Right cardiac atrium (tissue), 5 donors: ENCODE results near the gene RGS8. TPM values are rescaled to one million over a fixed set of nuclear protein-coding genes. Genes with fewer than 3 reads are reported as not detected.

Source experiments
- ATAC-seq, 2 donors: fragments of 200-7000 bp; cut with Tn5 transposase; one replicate each; pipeline versions ENCODE4 v1.8.0 to v1.9.1; 2020; ENCODE audit warnings: moderate library complexity in 2 of 2, mild to moderate bottlenecking in 1 of 2
- DNase-seq, 3 donors: peaks; one replicate each; pipeline ENCODE4 v3.0.0-alpha.2; 2020
- H3K27ac ChIP-seq: one replicate; pipeline ENCODE4 v1.5.1; 2013; ENCODE audit warnings: mild to moderate bottlenecking, low read length, control low read depth, moderate library complexity
- H3K27me3 ChIP-seq: one replicate; pipeline ENCODE4 v1.6.1; 2013; ENCODE audit not compliant: control insufficient read depth, insufficient read depth
- H3K4me1 ChIP-seq: one replicate; pipeline ENCODE4 v1.6.1; 2013; ENCODE audit warnings: low read length; ENCODE audit not compliant: control insufficient read depth, insufficient read depth
- H3K4me3 ChIP-seq: one replicate; pipeline ENCODE4 v1.5.1; 2013; ENCODE audit warnings: low read length, control low read depth
- H3K9me3 ChIP-seq: one replicate; pipeline ENCODE4 v1.6.1; 2013; ENCODE audit warnings: low read length; ENCODE audit not compliant: control insufficient read depth
- WGBS: extraction: QIAGEN DNeasy Blood & Tissue Kit; methylation state at CpG from one replicate; pipeline ENCODE4 v1.1.7; 2013; 5-methylcytosine and 5-hydroxymethylcytosine counted together
- intact Hi-C, 4 donors: fragments of 100-400 bp; cut with DNase I; formaldehyde crosslinking; loops; one replicate each; pipeline versions ENCODE4 v1.11.0 to v1.14.0; 2022 to 2023
- long read RNA-seq, 4 donors: library from polyadenylated mRNA; unstranded; transcript quantifications; one replicate each; pipeline ENCODE4 v2.0.0, GENCODE V29; 2020 to 2021
- polyA plus RNA-seq: library from polyadenylated mRNA; stranded (reverse); fragments of 200-250 nt; gene quantifications from one replicate; pipeline ENCODE4 v1.2.3, GENCODE V29; 2013
- total RNA-seq, 4 donors: library from RNA; stranded (reverse); fragmentation: NEBNext Ultra II Directional; extraction: Animal tissue kit (Norgen Biotek cat#: 25700); gene quantifications; one replicate each; pipeline ENCODE4 v1.2.1, GENCODE V29; 2021
- donor health status: healthy with polysubstance abuse.
- donor health status: DM: no; HTN: yes; CAD: no.
- donor health status: DM: no; HTN: no; CAD: no.
- donor health status: DM: no; HTN: yes; CAD: no; lungs with severe emphysema.
- donor health status: DM: yes; HTN: yes; CAD: no.

RGS8 gene, protein sequence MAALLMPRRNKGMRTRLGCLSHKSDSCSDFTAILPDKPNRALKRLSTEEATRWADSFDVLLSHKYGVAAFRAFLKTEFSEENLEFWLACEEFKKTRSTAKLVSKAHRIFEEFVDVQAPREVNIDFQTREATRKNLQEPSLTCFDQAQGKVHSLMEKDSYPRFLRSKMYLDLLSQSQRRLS
- total RNA-seq: under 1 TPM in 1 of 4 donors, not detected in 3; 0.33 TPM
- polyA plus RNA-seq: 0.02 TPM
- long read RNA-seq, donor 1: 0 reads
- long read RNA-seq, donor 2: 0 reads
- long read RNA-seq, donor 3: 0 reads
- long read RNA-seq, donor 4: 0 reads

GRCh38 chr1:182684116-182684828 lies at the start of gene RGS8:
Gene RGS8, minus strand, starts transcription at chr1:182684587. Its CDS starts 14,938 bp downstream, at chr1:182669649.
- H3K9me3 ChIP-seq: no peaks in the 10 kb centered on the region
- WGBS: 59% methylated on average over 19 of the region's 19 CpGs
- peaks cover 6% of the 10 kb centered on the region for H3K4me1 ChIP-seq
- intact Hi-C loops: no loop called here
- H3K4me3 ChIP-seq: no peak within 1 kb of the TSS
- H3K27ac ChIP-seq: no peak within 1 kb of the TSS
- ATAC-seq (no peak), DNase-seq (no peak)
- no peaks in the 10 kb centered on the region for H3K27me3 ChIP-seq

DNA sequence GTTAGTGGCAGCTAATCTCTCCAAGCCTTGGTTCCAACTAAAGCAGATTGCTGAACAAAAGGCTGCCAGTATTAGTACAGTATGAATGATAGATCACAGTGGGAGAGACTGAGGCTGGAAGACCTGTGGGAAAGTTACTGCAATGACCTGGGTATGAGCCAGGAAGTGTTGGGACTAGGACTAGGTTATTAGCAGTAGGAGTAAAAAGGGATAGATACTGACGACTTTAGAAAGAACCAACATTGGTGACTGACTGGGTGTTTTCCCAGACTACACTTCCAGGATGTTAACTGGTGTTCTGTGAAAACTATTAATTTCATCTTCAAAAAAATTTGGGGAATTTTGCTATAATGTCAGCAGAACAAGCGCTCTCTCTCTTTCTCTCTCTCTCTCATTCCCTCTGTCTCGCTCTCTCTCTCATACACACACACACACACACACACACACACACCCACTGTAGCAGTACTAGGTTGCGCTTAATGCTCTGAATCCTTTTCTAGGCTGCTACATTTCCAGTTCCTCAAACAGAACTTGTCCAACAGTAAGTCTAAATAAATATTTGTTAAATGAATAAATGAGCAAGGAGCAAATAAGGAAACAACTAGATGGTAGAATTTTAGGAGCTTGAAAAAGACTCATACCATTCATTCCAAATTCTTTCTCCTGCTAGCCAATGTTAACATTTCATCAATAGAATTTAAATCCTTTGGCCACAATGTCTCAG lies 47.6 kb upstream of the RGS8 start:
- Histone ChIP-seq H3K4me1 (no peaks in the 10 kb centered on the region), H3K9me3 (peaks cover 3% of the 10 kb centered on the region), H3K4me3 (no peak overlapping the region), H3K27me3 (no peaks in the 10 kb centered on the region), H3K27ac (no peak overlapping the region)
- no peak for DNase-seq
- intact Hi-C loops: no loop called here
- 77% methylated on average over 4 of the region's 4 CpGs for WGBS
- ATAC-seq: no peak

DNA sequence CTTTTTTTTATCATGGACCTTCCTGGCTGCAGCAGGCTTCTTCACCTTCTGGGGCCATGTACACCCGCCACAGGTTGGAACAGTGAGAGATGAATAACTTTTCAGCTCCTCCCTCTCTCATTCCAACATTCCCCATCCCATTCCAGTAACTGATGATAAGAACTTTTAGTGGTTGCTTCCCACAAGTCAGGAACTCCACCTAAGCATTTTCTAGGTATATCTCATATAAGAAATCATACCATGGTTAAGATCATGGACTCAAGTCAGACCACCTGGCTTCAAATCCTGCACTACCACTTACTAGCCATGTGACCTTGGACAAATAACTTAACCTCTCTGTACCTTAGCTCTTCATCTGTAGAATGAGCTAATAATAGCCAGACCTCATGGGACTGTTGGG lies 42.5 kb upstream of the RGS8 start:
- no peak for ATAC-seq
- Histone ChIP-seq H3K27ac (no peak overlapping the region), H3K4me3 (no peak overlapping the region), H3K9me3 (no peaks in the 10 kb centered on the region), H3K27me3 (no peaks in the 10 kb centered on the region), H3K4me1 (no peaks in the 10 kb centered on the region)
- intact Hi-C loops: no loop called here
- 92% methylated on average over 1 of the region's 1 CpG for WGBS
- no peak for DNase-seq

DNA sequence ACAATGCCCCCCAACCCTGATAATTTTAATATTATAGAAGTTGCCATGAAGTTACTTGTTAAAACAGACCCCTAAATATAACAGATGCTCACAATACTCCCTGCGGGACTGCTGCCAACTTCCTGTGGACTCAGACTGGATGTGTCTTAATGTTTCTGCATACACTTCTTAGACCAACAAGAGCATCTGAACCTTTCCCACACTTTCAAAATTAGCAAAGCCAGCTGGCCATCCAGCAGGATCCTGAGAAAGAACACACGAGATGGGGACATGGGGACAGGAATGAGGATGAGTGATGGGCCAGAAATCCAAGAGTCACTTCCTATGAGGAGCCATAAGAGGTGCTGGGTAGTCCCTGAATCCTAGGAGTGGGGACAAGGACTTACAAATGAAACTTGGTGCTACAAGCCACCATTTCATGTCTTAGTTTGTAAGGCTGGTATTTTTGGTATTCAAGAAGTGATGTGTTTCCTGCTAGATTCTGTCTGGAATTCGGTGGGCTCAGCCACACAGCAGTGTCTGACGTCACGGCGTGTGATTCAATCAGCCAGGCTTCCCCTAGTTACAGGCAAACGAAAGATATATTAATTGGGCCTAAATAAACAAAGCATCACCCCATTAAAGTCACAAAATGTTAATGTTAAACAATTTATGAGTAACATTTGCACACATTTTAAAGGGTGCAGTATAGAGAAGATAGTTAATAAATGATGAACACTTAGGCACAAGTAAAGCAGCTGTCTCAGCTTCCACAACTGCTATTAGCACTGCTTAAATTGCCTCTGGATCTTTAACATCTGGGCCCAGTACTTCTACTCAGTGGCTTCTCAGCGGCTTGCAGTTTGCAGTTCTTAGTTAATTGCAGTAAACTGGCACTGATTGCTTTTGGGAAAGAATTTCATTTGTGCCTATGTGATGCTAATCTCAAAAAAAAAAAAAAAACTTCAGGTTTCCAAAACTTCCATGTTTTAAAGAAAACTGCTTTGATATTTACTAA lies 41.2 kb upstream of the RGS8 start:
- intact Hi-C loops: no loop called here
- H3K27ac ChIP-seq: no peak overlapping the region

GRCh38 chr1:182724215-182724614 lies 39.8 kb upstream of the RGS8 start:
- H3K4me3 ChIP-seq: no peak overlapping the region
- DNase-seq: no peak
- no peak for ATAC-seq
- 83% methylated on average over 2 of the region's 2 CpGs for WGBS
- H3K27me3 ChIP-seq: no peaks in the 10 kb centered on the region
- H3K4me1 ChIP-seq: no peaks in the 10 kb centered on the region
- H3K27ac ChIP-seq: no peak overlapping the region
- H3K9me3 ChIP-seq: no peaks in the 10 kb centered on the region
- intact Hi-C loops: no loop called here

More for the DNA sequence above, 41.2 kb upstream of the RGS8 start:
- no peaks in the 10 kb centered on the region for H3K9me3 ChIP-seq
- H3K4me1 ChIP-seq: no peaks in the 10 kb centered on the region
- DNase-seq (peak in 1 of 3 donors; percentile 31), ATAC-seq (no peak)
- no peak overlapping the region for H3K4me3 ChIP-seq
- 78% methylated on average over 8 of the region's 8 CpGs for WGBS
- no peaks in the 10 kb centered on the region for H3K27me3 ChIP-seq

GRCh38 chr1:182723200-182723599 lies 38.8 kb upstream of the RGS8 start:
- 55% methylated on average over 2 of the region's 2 CpGs for WGBS
- ATAC-seq (peak; percentile 75 to 91), DNase-seq (peak; percentile 74 to 93 (median 88))
- H3K9me3 ChIP-seq: no peaks in the 10 kb centered on the region
- intact Hi-C loops: no loop called here
- no peaks in the 10 kb centered on the region for H3K4me1 ChIP-seq
- no peaks in the 10 kb centered on the region for H3K27me3 ChIP-seq
- no peak overlapping the region for H3K27ac ChIP-seq
- H3K4me3 ChIP-seq: no peak overlapping the region

DNA sequence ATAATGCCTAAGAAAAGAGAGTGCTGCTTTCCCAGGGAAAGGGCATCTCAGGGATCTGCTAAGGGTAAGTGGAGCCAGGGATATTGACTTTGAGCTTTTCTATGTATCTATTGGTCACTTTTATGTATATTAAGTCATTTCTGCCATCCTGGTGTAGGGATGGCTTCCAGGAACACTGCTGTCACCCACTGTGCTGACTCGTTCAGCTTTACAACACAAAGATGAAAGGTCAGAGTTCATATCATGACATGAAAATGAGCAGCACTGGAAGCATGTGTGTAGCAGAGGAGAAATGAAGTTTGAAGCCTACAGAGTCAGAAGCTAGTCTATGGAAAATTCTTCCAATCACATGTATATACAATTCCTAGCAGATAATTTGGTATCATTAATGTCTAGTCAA lies 37.1 kb upstream of the RGS8 start:
- Histone ChIP-seq H3K27me3 (no peaks in the 10 kb centered on the region), H3K4me3 (no peak overlapping the region), H3K27ac (no peak overlapping the region), H3K4me1 (no peaks in the 10 kb centered on the region), H3K9me3 (no peaks in the 10 kb centered on the region)
- DNase-seq (no peak), ATAC-seq (no peak)
- 52% methylated on average over 1 of the region's 1 CpG for WGBS
- intact Hi-C loops: no loop called here

DNA sequence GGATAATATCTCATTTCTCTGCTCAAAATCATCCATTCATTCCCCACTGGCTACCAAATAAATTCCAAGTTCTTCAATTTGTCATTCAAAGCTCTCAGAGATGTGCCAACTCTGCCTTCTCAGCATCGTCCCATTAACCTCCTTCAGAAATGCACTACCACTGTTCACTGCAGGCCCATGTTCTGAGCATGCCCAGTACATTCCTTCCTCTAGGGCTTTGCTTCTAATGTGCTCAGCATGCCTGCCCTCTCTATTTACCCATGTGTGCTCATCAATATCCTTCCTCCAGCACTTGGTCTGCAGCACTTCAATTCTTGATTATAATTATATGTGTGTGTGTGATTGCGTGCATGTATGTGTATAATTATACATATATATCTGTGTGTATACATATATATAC lies 36.1 kb upstream of the RGS8 start:
- DNase-seq (no peak), ATAC-seq (no peak)
- H3K27me3 ChIP-seq: no peaks in the 10 kb centered on the region
- no peaks in the 10 kb centered on the region for H3K9me3 ChIP-seq
- H3K4me1 ChIP-seq: no peaks in the 10 kb centered on the region
- WGBS: 75% methylated on average over 2 of the region's 2 CpGs
- no peak overlapping the region for H3K27ac ChIP-seq
- intact Hi-C loops: no loop called here
- no peak overlapping the region for H3K4me3 ChIP-seq

DNA sequence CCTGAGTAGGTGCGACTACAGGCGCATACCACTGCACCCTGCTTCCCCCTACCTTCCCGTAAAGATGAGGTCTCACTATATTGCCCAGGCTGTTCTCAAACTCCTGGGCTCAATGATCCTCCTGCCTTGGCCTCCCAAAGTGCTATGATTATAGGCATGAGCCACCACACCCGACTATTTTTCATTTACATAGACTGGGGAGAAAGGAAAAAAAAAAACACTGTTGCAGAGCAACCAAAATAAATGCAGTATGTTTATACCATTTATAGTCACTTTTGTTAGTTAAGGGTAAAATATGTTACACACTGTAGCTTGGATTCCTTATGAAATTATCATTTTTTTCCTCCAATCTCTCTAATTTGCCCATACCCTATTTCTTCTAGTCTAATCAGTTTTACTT lies 35.2 kb upstream of the RGS8 start:
- intact Hi-C loops: no loop called here
- H3K27ac ChIP-seq: no peak overlapping the region
- H3K9me3 ChIP-seq: no peaks in the 10 kb centered on the region
- ATAC-seq (no peak), DNase-seq (no peak)
- H3K4me1 ChIP-seq: no peaks in the 10 kb centered on the region
- WGBS: 97% methylated on average over 4 of the region's 4 CpGs
- no peaks in the 10 kb centered on the region for H3K27me3 ChIP-seq
- H3K4me3 ChIP-seq: no peak overlapping the region

DNA sequence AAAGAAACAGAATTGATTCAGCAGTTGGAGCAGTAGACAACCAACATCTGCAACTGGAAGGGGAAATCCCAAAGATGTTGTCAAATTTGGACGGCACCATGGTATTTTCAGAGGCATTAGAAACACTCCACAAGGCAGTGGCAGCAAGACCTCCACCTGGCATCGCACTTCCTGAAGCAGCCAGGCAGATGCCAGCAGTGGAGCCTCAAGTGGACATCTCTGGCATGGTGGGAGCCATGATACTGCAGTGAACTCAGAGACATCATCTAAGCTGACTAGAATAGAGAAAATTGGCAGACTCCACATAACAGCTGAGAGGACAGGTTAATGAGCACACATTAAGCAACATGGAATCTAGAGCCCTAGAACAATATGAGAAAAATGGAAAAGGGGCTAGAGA lies 33.9 kb upstream of the RGS8 start:
- DNase-seq: no peak
- no peak for ATAC-seq
- Histone ChIP-seq H3K4me1 (no peaks in the 10 kb centered on the region), H3K27ac (no peak overlapping the region), H3K9me3 (no peaks in the 10 kb centered on the region), H3K4me3 (no peak overlapping the region), H3K27me3 (no peaks in the 10 kb centered on the region)
- intact Hi-C loops: no loop called here
- WGBS: 94% methylated on average over 2 of the region's 2 CpGs
